T-helper 2 cell (primary cell): ENCODE results near the gene ZFY.

Experiments used
- DNase-seq, 5 experiments: peaks; one replicate each; pipeline versions ENCODE4 v3.0.0 to v3.0.0-alpha.2; 2012 to 2022
- total RNA-seq, 2 donors: gene quantifications; one replicate each; lab custom pipeline; 2026; lab: John Stamatoyannopoulos, UW

Gene ZFY
- total RNA-seq: 0.31 to 45.9 reads per million in 2 donors

DNA sequence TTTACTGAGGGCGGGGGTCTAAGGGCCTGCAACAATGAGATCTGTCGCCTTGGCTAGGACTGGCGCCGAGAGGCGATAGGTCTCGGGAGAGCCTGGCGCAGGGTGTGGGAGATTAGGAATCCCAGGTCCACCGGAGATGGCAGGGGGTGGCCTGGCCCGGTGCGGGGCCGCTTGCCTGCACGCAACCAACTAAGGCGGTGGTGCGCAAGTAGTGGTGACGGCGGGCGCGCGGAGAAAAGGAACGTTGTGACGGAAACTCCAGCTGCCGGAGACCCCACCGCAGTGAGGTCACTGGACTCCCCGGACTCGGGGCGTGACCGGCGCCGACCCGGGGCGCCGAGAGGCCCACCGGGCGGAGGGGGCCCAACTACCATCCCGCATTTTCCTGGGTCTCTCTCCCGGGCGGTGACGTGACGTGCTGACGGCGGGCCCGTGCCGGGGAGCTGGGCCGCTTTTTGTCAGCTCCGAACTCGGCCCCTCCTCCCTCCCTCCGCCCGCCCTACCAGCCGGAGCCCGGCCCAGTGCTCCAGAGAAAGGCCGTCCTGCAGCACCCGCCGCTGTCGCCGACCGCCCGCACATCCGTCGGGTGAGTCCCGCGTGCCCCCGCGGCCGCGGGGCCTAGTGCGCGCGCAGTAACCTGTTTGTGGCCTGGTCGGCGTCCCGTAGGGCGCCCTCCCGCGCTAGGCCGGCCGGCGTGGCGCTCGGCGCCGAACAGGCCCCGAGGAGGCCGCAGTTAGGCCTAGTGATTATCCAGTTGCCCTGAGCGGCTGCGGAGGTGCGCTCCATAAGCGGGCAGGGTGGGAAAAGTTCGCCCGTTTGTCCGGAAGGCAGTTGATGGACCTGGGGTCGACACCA is at the start of gene ZFY:
Gene ZFY (plus strand): TSS at position 521 of the 855 bp plus-strand sequence. CDS start 18,556 bp downstream, outside the sequence.
- DNase-seq: peak in 4 of 5 experiments; percentile 41 to 83 (median 54)

DNA sequence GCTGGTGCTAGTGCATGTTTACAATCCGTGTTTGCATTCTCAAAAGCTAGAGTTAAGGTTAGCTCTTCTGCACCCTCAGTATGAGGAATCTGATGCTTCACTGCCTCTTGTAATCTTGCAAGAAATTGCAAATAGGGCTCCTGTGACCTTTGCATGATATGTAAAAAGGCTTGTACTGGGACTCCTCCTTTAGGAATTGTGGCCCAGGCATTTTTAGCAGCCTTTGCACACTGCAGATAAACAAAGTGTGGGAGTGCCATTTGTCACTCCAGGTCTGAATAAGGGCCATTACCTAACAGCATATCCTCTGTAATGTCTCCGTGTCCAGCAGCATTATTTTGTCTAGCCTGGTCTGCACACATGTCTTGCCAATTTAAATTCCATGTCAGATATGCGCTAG is 49.3 kb upstream of the ZFY start:
- DNase-seq: no peak

DNA sequence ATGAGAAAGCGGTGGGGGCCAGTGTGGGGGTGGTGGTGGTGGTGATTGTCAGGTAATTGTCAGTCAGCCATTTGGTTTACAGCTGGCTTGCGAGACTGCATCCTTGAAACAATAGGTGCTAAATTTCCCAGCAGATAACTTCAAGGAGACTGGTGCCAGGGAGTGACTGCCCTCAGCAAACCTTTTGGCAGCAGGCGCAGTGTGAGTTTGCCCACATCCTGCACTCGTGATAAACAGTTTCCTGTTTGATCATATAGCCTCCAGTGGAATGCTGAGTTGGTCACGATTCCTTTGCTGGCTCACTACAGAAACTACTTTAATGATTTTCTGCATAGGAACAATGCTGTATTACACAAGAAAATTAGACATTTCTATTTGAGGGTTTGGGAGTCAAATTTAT is 47.8 kb upstream of the ZFY start:
- DNase-seq: peak in 2 of 5 experiments; percentile 4 to 87

DNA sequence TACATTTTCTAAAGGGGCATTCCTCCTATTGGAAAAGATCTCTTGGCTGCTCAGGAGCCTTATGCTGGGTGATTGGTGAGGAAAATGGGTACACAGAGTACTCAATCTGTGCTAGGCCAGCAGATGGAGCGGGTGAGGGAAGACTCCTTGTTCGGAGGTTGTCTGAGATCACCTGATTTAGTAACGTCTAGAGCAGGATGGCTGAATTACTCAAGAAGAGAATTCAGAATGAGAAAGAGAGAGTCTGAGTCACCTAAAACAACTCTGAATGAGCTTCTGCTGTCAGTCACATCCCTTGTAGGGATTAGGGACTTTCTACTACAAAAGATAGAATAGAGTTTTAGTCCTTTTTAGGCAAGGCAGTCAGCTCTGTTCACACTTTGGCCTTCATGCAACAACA is 47.2 kb upstream of the ZFY start:
- peak in 1 of 5 experiments; percentile 84 for DNase-seq

DNA sequence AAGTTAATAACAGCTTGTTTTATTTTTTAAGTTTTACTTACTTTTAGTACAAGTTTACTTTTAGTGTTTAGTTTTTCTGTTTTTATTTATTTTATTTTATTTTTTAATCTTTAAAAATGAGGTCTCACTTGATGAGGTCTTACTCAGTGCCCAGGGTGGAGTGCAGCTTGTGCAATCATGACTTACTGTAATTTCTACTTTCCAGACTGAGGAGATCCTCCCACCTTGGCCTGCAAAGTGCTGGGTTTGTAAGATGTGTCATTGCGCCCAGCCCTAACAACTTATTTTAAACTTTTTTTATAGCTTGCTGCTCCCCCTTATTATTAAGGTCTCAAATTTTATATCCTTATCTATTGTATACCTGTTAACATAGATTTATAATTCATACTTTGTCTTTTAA is 41.7 kb upstream of the ZFY start:
- DNase-seq: no peak

DNA sequence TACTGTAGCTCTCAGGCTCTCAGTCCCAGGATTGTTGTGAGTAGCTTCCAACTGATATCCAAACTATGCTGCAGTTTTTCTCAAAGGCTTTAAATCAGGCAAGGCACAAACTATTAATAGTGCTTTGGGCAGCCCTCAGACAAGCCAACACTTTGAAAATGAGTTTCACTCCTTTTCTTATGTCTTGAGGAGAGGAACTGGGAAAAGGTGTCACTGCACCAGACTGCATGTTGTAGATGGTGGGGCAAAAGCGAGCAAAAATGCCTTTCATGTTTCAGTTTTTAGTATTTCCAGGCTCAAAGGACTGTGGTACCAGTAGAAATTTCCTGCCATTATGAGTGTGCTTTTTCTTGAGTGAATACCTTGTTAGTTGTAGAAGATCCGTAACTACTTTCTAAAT is 39.1 kb upstream of the ZFY start:
- DNase-seq: no peak

DNA sequence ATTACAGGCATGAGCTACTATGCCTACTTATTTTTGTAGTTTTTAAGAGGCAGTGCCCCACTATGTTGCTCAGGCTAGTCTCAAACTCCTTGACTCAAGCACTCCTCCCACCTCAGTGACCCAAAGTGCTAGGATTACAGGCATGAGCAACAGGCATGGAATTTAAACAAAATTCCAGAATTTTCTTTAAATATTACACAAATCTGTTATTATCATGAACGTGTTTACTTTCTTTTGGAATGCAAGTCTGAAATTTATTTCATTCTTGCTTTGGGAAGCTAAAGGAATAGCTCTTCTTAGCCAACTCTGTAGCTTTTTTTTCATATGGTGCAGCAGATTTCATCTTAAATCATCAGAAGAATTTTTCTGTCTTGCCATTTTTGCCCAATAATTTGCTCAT is 27.8 kb upstream of the ZFY start:
- no peak for DNase-seq

DNA sequence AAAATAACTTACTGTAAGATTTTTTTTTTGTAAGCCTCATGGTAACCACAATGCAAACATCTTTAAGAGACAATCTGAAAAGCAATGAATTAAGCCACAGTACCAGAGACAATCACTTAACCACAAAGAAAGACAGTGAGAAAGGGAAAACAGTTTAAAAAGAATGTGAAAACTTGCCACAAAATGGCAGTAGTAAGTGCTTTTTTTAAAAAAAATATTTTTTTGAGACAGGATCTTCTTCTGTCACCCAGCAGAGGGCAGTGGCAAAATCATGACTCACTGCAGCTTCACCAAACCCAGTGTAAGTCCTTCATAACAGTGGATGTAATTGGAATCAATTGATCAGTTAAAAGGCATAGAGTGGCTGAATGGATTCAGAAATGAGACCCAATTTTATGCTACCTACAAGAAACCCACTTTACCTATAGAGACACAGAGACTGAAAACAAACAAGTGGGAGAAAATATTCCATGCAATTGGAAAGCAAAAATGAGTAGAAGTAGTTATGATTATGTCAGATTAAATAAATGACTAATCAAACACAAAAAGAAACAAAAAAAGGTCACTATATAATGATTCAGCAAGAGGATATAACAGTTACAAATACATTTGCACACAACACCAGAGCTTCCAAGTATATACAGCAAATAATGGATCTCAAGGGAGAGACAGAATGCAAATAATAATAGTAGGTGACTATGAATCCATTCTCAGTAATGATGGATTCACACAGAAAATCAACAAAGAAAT is 21.9 kb upstream of the ZFY start:
- DNase-seq: peak in 2 of 5 experiments; percentile 9 to 84

DNA sequence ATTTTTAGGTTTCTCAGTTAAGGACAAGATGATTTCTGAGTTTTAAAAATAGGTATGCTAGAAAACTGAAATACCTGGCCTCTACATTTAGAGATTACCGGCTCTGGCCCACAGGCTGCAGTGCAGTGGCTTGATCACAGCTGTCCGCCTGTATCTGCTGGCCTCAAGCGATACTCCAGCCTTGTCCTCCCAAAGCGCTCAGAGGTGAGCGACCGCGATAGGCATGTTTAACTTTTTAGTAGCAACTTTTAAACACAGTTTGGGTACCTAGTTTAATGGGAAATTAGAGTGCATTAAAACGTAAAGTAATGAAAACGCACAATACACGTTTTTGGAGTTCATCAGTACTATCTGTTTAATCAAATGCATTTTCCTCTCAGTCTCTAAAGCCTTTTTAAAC is 1.1 kb upstream of the ZFY start:
- no peak for DNase-seq

DNA sequence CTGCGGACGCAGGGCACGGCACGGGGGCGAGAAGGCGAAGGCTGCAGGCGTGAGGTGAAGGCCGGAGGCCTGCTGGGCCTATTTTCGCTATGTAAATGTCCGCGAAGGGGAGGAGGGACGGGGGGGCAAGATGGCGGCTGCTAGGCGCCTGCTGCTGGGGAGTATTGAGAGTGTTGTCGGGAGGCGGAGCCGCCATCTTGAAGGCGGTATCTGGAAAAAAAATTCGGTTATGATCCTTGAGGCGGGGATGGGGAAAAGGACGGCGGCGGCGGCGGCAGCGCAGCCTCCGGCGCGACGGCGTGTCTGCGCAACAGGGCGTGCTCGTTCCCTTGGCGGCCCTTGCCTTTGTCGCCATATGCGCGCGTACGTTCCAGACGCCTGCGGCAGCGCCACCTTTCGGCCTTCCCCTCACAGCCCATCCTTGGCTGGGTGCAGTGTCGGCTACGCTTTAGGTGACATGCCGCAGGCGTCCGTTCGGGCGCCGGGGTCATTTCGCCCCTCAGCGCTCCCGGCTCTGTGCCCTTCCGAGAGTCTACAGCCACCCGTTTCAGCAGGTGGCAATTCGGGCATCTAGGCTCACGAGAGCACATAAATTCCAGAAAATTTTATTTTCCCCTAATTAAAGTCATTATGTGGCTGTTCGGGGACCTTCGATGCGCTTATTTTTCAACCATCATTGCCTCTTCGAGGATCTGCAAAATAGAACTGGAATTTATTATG is 695 bp downstream of the ZFY start:
- DNase-seq: peak in 4 of 5 experiments; percentile 61 to 95 (median 78)

DNA sequence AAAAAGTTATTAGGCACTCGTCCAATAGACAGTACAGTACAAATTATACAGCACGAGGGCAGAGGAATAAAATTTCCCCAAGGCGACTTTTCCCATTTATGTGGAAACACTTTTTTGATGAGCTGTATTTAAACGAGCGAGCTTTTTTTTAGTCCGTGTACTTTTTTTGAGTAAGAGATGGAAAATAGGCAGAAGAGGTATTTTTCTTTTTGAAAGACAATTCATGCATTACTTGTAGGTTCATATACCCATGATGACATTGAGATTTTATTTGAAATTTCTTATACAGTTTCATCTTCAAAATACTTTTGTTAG is 1.2 kb downstream of the ZFY start:
- no peak for DNase-seq

DNA sequence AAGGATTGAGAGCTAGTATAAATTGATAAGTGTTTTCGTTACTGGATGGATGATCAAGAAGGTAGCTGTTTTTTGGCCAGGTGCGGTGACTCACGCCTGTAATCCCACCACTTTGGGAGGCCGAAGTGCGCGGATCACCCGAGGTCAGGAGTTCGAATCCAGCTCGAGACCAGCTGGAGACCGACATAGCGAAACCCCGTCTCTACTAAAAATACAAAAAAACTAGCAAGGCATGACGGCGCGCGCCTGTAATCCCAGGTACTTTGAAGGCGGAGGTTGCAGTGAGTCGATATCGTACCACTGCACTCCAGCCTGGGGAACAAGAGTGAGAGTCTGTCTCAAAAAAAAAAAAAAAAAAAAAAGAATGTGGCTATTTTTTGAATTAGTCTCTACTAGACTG is 2.0 kb downstream of the ZFY start:
- DNase-seq: peak in 2 of 5 experiments; percentile 2 to 36

DNA sequence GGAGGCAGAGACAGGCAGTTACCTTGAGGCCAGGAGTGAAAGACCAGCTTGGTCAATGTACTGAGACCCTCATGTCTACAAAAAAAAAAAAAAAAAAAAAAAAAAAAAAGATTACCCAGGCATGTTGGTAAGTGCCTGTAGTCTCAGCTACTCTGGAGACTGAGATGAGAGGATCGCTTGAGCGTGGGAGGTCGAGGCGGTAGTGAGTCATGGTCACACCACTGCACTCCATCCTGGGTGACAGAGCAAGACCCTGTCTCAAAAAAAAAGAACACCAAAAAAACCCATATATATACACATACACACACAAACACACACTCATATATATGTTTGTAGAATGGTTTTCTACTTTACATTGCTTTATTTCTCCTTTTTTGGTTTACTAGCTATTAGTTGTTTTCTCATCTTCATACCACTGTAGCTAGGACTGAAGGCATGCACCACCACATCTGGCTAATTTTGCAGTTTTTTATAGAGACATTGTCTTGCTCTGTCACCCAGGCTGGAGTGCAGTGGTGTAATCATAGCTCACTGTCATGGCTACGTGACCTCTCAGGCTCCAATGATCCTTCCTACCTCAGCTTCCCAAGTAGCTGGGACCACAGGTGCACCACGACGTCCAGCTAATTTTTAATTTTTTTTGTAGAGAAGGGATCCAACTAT is 14.5 kb downstream of the ZFY start:
- DNase-seq: no peak

DNA sequence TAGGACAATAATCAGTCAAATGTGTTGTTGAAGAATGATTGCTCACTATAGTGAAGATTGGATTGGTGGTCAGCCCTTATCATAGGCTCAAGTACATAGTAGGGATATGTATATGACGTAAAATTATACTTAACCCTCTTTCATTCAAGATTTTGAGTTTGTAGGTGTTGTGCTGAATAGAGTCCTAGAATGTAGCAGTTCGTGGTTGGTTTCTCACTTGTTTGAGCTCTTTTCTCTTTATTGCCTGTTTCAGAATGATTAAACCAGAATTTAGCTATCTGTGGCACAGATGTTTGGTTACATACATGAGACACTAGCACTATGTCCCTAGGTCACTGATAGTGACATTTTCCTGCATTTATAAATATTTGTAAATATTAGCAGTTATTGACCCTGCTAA is 15.5 kb downstream of the ZFY start:
- DNase-seq: peak in 1 of 5 experiments; percentile 45

DNA sequence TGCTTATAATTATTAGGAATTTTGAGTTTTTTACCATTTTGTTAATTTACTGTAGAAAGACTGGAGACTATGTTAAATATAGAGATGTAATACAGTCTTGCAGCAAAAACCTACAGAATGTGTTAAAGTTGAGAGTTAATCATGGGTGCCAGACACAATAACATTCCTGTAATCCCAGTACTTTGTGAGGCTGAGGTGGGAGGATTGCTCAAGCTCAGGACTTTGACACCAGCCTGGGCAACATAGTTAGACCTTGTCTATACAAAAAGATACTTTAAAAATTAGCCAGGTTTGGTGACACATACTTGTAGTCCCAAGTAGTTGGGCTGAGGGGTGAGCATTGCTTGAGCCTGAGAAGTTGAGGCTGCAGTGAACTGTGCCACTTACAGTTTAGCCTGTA is 17.7 kb downstream of the ZFY start:
- no peak for DNase-seq

DNA sequence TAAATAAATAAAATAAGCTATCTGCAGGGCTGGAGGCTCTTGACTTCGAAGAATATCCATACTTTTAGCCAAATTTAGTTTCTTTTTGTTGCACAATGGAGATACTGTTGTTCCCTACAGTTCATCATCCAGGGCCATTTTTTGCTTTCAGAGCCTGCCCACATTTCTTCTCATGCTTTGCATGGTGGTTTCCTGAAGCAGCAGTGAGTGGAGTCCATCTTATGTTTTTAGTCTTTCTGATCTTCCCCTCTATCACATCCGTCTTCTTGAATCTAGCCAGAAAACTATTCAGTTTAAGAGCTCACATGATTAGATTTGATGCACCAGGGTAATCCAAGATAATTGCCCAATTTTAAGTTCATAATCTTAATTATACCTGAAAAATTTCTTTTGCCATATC is 19.6 kb downstream of the ZFY start:
- no peak for DNase-seq

DNA sequence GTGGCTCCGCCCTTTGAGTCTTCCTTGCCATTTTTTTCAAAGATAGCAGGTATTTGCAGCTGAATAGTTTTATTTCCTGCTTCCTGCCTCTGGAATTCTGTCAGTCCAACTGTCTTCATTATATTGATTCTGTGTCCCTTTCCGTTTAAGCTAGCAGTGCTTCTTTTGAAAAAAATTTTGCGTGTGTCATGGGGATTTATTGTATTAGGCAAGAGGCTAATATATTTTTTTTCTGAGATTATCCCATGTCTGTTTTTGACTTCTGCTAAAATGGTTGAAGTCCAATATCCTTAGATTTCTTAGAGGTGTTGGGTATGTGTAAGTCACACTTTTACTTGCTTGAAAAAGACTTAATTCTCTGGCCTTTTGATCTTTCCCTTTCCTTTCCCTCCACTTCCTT is 20.4 kb downstream of the ZFY start:
- DNase-seq: no peak

DNA sequence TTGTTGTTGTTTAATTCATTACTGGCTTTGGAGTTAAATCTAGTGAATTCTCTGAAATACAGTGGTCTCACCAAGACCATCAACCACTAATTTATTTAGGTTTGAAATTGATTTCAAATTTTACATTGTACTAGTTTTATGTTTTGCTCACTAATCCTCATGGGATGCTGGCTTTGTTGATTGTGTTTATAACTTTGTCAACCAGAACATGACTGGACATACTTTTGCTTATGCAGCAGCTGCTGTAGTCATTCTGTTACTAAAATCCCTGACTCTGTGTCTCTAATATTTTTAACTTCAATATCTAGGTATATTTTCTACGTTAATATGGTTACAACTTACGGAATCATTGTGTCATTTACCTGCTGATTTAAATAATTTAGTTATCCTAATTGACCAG is 26.9 kb downstream of the ZFY start:
- DNase-seq: no peak

DNA sequence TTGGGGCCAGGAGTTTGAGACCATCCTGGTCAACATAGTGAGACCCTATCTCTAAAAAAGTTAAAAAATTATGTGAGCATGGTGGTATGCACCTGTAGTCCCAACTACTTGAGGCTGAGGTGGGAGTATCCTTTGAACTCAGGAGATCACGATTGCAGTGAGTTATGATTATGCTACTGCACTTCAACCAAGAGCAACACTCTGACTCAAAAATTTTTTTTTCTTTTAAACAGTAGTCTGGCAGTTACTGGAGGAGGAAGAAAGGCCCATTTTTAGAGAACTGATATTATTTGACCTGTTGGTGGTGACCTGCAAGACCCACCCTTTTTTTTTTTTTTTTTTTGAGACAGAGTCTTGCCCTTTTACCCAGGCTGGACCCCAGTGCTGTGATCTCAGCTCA is 29.6 kb downstream of the ZFY start:
- DNase-seq: no peak

DNA sequence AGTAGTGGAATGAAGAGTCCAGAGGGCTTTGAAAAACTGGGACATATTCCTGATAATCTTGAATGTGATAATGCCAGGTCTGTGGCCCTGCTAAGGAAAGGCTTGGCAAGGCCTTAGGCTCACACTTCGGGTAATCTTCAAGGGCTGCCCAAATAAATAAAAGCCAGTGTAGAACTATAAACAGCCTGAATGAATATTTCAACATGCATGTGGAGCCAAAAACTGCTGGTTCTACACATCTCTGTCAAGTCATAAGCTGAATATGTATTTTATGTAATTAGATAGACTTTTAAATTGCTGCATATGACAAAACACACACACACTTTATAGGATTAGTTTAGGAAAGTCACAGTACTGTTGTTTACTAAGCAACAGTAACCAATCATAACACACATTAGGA is 30.4 kb downstream of the ZFY start:
- DNase-seq: no peak

DNA sequence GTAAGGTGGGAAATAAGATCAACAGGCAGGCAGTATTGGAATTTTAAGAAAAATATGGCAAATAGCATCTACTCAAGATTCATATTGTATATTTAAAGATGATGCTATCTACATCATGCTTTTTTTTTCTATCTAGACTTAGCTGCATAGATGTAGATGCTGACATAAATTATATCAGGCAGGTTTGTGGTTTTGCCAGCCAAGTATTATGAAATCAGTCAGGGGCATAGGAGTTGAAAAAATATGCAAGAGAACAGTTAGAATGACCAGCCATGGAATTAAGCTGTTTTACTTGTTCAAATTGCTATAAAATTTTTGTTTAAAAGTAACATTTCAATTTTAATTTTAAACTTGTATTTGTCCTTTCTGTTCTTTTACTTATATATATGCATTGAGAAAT is 34.4 kb downstream of the ZFY start:
- peak in 1 of 5 experiments; percentile 27 for DNase-seq

DNA sequence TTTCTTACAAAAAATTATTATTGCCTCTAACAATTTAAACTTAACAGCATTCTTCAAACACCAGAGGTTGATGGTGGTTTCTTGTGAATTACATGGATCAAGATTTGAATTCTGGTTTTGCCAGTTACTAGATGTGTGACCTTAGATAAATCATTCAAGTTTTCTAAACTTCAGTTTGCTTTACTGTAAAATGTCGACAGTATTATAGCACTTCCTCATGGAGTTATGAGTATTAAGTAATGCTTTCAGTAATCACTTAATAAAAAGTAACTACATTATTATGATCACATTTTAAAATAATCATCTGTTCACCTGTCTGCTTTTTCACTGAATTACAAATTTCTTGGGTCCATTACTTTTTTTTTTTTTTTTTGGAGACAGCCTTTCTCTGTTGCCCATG is 37.5 kb downstream of the ZFY start:
- no peak for DNase-seq
